ENCODE data around the gene ATOH1. TPM values are rescaled to one million over a fixed set of nuclear protein-coding genes. Genes with fewer than 3 reads are reported as not detected.

ATOH1 gene
- total RNA-seq, 1 donor from 2014 or later, result not detected

DNA sequence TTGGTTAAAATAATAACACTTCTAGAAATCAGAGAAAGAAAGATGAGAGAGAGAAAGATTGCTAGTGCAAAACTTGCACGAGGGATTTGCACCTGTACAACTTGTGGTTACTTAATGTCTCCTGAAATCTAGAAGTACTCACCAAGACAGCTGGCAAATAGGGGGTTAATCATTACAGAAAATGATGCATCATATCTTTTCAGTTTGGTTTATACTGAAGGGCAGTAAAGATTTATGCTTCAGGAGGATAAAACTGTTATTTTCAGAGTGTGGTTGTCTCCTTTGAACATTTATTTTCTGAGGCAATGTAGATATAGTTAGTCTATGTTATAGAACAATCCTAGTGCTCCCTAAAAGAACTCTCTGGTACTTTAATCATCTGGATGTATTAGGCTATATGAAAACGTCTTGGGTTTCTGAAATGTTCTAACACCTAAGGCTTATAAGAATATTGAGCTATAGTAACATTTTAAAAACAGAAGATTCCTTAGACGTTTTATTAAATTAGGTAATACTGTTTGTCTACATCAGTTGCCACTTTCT is 13.3 kb downstream of the ATOH1 start:
- no peaks in the 10 kb centered on the region for H3K36me3 Mint-ChIP-seq (ENCODE audit: low read depth, unreplicated experiment)
- no peak overlapping the region for H2AFZ ChIP-seq (ENCODE audit: low read depth, low read length)
- no peaks in the 10 kb centered on the region for H3K9me3 ChIP-seq (ENCODE audit: insufficient read depth, low read depth, low read length)
- peaks cover 47% of the 10 kb centered on the region for H3K27me3 Mint-ChIP-seq (ENCODE audit: low read depth, unreplicated experiment)
- no peaks in the 10 kb centered on the region for H4K20me1 ChIP-seq (ENCODE audit: insufficient read depth, low read length)
- H3K4me3 ChIP-seq (ENCODE audit: insufficient read depth, low read depth, low read length), result no peak overlapping the region
- H3K4me1 ChIP-seq (ENCODE audit: insufficient read depth, low read length), result no peaks in the 10 kb centered on the region
- no peaks in the 10 kb centered on the region for H3K79me2 ChIP-seq (ENCODE audit: insufficient read depth, low read length)
- no peaks in the 10 kb centered on the region for H3K4me1 Mint-ChIP-seq (ENCODE audit: low read depth, unreplicated experiment)
- H3K9ac ChIP-seq (ENCODE audit: low read length), result no peak overlapping the region
- no peaks in the 10 kb centered on the region for H3K36me3 ChIP-seq (ENCODE audit: insufficient read depth, low read length)
- FAIRE-seq (no peak), DNase-seq (ENCODE audit: low read depth) (no peak)
- peaks cover 5% of the 10 kb centered on the region for H3K27me3 ChIP-seq (ENCODE audit: insufficient read depth, low read length)
- TF ChIP-seq EZH2 (IDR thresholded peaks at IDR 0.05; ENCODE audit: insufficient read depth, low read length), result no peak
- TF ChIP-seq, protein P1, sequence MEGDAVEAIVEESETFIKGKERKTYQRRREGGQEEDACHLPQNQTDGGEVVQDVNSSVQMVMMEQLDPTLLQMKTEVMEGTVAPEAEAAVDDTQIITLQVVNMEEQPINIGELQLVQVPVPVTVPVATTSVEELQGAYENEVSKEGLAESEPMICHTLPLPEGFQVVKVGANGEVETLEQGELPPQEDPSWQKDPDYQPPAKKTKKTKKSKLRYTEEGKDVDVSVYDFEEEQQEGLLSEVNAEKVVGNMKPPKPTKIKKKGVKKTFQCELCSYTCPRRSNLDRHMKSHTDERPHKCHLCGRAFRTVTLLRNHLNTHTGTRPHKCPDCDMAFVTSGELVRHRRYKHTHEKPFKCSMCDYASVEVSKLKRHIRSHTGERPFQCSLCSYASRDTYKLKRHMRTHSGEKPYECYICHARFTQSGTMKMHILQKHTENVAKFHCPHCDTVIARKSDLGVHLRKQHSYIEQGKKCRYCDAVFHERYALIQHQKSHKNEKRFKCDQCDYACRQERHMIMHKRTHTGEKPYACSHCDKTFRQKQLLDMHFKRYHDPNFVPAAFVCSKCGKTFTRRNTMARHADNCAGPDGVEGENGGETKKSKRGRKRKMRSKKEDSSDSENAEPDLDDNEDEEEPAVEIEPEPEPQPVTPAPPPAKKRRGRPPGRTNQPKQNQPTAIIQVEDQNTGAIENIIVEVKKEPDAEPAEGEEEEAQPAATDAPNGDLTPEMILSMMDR (IDR thresholded peaks at IDR 0.05; ENCODE audit: insufficient read depth, low read depth, low read length), result no peak
- H3K4me3 Mint-ChIP-seq (ENCODE audit: unreplicated experiment), result no peak overlapping the region
- H3K9me3 Mint-ChIP-seq (ENCODE audit: unreplicated experiment), result peaks cover 1% of the 10 kb centered on the region
- H3K4me2 ChIP-seq (ENCODE audit: low read length), result no peak overlapping the region
- H3K27ac ChIP-seq (ENCODE audit: low read depth, low read length), result no peak overlapping the region
- H3K27ac Mint-ChIP-seq (ENCODE audit: unreplicated experiment), result no peak overlapping the region

DNA sequence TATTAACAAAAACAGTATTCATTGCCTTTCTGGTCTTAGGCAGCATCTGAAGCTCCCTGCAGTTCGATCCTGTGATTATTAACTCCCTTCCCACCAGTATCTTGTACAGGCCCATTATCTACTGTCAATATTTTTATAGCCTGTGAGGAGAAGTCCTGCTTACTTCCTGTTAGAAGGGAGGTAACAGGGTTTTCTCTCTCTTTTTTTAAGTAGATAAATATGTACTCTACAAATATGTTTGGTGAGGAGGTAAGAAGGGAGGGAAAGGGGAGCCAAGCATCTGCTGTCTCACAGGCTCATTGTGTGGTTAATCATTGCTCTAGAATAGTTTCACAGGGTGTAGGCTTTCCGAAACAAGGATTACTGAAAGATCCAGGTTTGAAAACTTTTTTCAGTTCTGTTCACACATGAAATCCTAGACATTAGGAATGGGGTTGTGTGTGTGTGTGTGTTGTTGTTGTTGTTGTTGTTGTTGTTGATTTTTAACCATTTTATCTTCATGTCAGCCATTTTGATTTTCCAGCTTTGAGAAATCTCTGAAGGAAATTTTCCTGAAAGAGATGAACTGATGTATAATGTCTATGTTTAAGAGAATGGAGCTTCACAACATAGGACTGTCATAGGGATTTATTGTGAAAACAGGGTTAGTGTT is 14.2 kb downstream of the ATOH1 start:
- Histone ChIP-seq H2AFZ (ENCODE audit: low read depth, low read length) (no peak overlapping the region), H3K4me3 (ENCODE audit: insufficient read depth, low read depth, low read length) (no peak overlapping the region), H3K4me2 (ENCODE audit: low read length) (no peak overlapping the region), H3K4me1 (ENCODE audit: insufficient read depth, low read length) (no peaks in the 10 kb centered on the region), H4K20me1 (ENCODE audit: insufficient read depth, low read length) (no peaks in the 10 kb centered on the region), H3K27me3 (ENCODE audit: insufficient read depth, low read length) (peaks cover 5% of the 10 kb centered on the region), H3K36me3 (ENCODE audit: insufficient read depth, low read length) (no peaks in the 10 kb centered on the region), H3K9me3 (ENCODE audit: insufficient read depth, low read depth, low read length) (no peaks in the 10 kb centered on the region), H3K79me2 (ENCODE audit: insufficient read depth, low read length) (no peaks in the 10 kb centered on the region), H3K27ac (ENCODE audit: low read depth, low read length) (no peak overlapping the region), H3K9ac (ENCODE audit: low read length) (no peak overlapping the region)
- H3K9me3 Mint-ChIP-seq (ENCODE audit: unreplicated experiment), result peaks cover 1% of the 10 kb centered on the region
- DNase-seq (ENCODE audit: low read depth) (no peak), FAIRE-seq (no peak)
- H3K27me3 Mint-ChIP-seq (ENCODE audit: low read depth, unreplicated experiment), result peaks cover 44% of the 10 kb centered on the region
- TF ChIP-seq, protein P1 (IDR thresholded peaks at IDR 0.05; ENCODE audit: insufficient read depth, low read depth, low read length), result no peak
- no peaks in the 10 kb centered on the region for H3K36me3 Mint-ChIP-seq (ENCODE audit: low read depth, unreplicated experiment)
- H3K4me3 Mint-ChIP-seq (ENCODE audit: unreplicated experiment), result no peak overlapping the region
- H3K4me1 Mint-ChIP-seq (ENCODE audit: low read depth, unreplicated experiment), result no peaks in the 10 kb centered on the region
- H3K27ac Mint-ChIP-seq (ENCODE audit: unreplicated experiment), result no peak overlapping the region

DNA sequence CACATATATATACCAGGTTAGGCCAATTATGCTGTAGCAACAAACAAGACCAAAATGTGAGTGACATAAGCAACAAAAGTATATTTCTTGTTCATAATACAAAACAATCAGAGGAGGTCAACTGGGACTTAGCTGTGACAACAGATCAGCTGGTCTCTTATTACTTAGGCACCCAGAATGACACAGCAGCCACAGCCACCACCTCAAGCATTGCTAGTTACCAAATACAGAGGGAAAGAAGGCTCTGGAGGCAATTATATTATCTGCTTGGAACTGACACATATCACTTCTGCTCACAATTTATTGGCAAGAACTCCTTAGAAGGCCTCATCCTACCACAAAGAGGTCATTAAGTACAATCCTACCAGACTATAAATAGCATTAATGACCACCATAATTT is 15.2 kb downstream of the ATOH1 start:
- H3K9me3 ChIP-seq (ENCODE audit: insufficient read depth, low read depth, low read length), result no peaks in the 10 kb centered on the region
- H3K27me3 ChIP-seq (ENCODE audit: insufficient read depth, low read length), result peaks cover 5% of the 10 kb centered on the region
- no peaks in the 10 kb centered on the region for H3K4me1 ChIP-seq (ENCODE audit: insufficient read depth, low read length)
- no peak overlapping the region for H3K27ac Mint-ChIP-seq (ENCODE audit: unreplicated experiment)
- H3K4me2 ChIP-seq (ENCODE audit: low read length), result no peak overlapping the region
- DNase-seq (ENCODE audit: low read depth) (no peak), FAIRE-seq (no peak)
- H3K4me1 Mint-ChIP-seq (ENCODE audit: low read depth, unreplicated experiment), result no peaks in the 10 kb centered on the region
- peaks cover 36% of the 10 kb centered on the region for H3K27me3 Mint-ChIP-seq (ENCODE audit: low read depth, unreplicated experiment)
- H3K4me3 ChIP-seq (ENCODE audit: insufficient read depth, low read depth, low read length), result no peak overlapping the region
- H3K27ac ChIP-seq (ENCODE audit: low read depth, low read length), result no peak overlapping the region
- no peak overlapping the region for H2AFZ ChIP-seq (ENCODE audit: low read depth, low read length)
- H3K36me3 ChIP-seq (ENCODE audit: insufficient read depth, low read length), result no peaks in the 10 kb centered on the region
- H3K36me3 Mint-ChIP-seq (ENCODE audit: low read depth, unreplicated experiment), result no peaks in the 10 kb centered on the region
- TF ChIP-seq, protein P1 (IDR thresholded peaks at IDR 0.05; ENCODE audit: insufficient read depth, low read depth, low read length), result no peak
- TF ChIP-seq EZH2 (IDR thresholded peaks at IDR 0.05; ENCODE audit: insufficient read depth, low read length), result no peak
- H3K9me3 Mint-ChIP-seq (ENCODE audit: unreplicated experiment), result peaks cover 1% of the 10 kb centered on the region
- H4K20me1 ChIP-seq (ENCODE audit: insufficient read depth, low read length), result no peaks in the 10 kb centered on the region
- H3K79me2 ChIP-seq (ENCODE audit: insufficient read depth, low read length), result no peaks in the 10 kb centered on the region
- H3K9ac ChIP-seq (ENCODE audit: low read length), result no peak overlapping the region
- H3K4me3 Mint-ChIP-seq (ENCODE audit: unreplicated experiment), result no peak overlapping the region
